WTC11 (cell line): ENCODE data around the gene UBASH3B. TPM values are rescaled to one million over a fixed set of nuclear protein-coding genes. Genes with fewer than 3 reads are reported as not detected.

ENCODE experiments used
- ATAC-seq: fragments of 200-7000 bp; cut with Tn5 transposase; 2 replicates; pipeline ENCODE4 v1.10.0; 2021; ENCODE audit warnings: mild to moderate bottlenecking, moderate library complexity
- CTCF ChIA-PET: fragments of 300-600 bp; sonication (Branson Sonifier 250); formaldehyde crosslinking; loops from one replicate; lab custom pipeline; 2021; ENCODE audit warnings: antibody characterized with exemption; lab: Charles Lee
- POLR2A ChIA-PET: fragments of 350-600 bp; sonication (Branson Sonifier 250); formaldehyde crosslinking; loops from one replicate; lab custom pipeline; 2021; ENCODE audit warnings: antibody characterized with exemption; lab: Charles Lee
- DNase-seq: peaks from one replicate; pipeline ENCODE4 v3.0.0; 2021; ENCODE audit warnings: low spot score
- H3K27ac Mint-ChIP-seq: 2 replicates; pipeline ENCODE4 v1.8.0; 2021; ENCODE audit warnings: mixed read lengths
- H3K27me3 Mint-ChIP-seq: 2 replicates; pipeline ENCODE4 v1.8.0; 2021; ENCODE audit warnings: low read depth, mild to moderate bottlenecking, moderate library complexity, mixed read lengths
- H3K36me3 Mint-ChIP-seq: 2 replicates; pipeline ENCODE4 v1.8.0; 2021; ENCODE audit warnings: mixed read lengths
- H3K4me1 Mint-ChIP-seq: 2 replicates; pipeline ENCODE4 v1.8.0; 2022; ENCODE audit warnings: mixed read lengths
- H3K4me3 Mint-ChIP-seq: 2 replicates; pipeline ENCODE4 v1.8.0; 2021; ENCODE audit warnings: mild to moderate bottlenecking, moderate library complexity, mixed read lengths
- H3K9me3 Mint-ChIP-seq: 2 replicates; pipeline ENCODE4 v1.8.0; 2021; ENCODE audit warnings: mixed read lengths
- CREB1 ChIP-seq: sonication (generic); formaldehyde crosslinking; IDR thresholded peaks from 2 replicates; pipeline ENCODE4 v1.8.0; 2023; ENCODE audit warnings: mild to moderate bottlenecking, missing genetic modification reagents
- FOXK1 ChIP-seq: sonication (generic); formaldehyde crosslinking; IDR thresholded peaks from 2 replicates; pipeline ENCODE4 v1.8.0; 2022; ENCODE audit warnings: mild to moderate bottlenecking, moderate library complexity, missing genetic modification reagents
- GRHL2 ChIP-seq: fragments of 250-450 bp; sonication (Bioruptor Pico); IDR thresholded peaks from 2 replicates; pipeline ENCODE4 v1.8.0; 2022; ENCODE audit warnings: mild to moderate bottlenecking, moderate library complexity; ENCODE audit not compliant: insufficient replicate concordance, severe bottlenecking
- GTF2I ChIP-seq: fragments of 250-450 bp; sonication (Bioruptor Pico); conservative IDR thresholded peaks from 2 replicates; pipeline ENCODE4 v1.4.0; 2021; ENCODE audit warnings: mild to moderate bottlenecking
- JUN ChIP-seq: sonication (generic); formaldehyde crosslinking; IDR thresholded peaks from 2 replicates; pipeline ENCODE4 v1.8.0; 2023; ENCODE audit warnings: mild to moderate bottlenecking, missing genetic modification reagents
- NFE2L1 ChIP-seq: sonication (generic); formaldehyde crosslinking; IDR thresholded peaks from 2 replicates; pipeline ENCODE4 v1.8.1; 2023; ENCODE audit warnings: missing genetic modification reagents
- NFYB ChIP-seq: sonication (generic); formaldehyde crosslinking; conservative IDR thresholded peaks from 2 replicates; pipeline ENCODE4 v1.8.0; 2022; ENCODE audit warnings: low read depth, missing genetic modification reagents
- NR1H2 ChIP-seq: sonication (generic); formaldehyde crosslinking; IDR thresholded peaks from 2 replicates; pipeline ENCODE4 v1.9.0; 2021; ENCODE audit warnings: mild to moderate bottlenecking, moderate library complexity, missing genetic modification reagents
- ZNF121 ChIP-seq: sonication (generic); formaldehyde crosslinking; IDR thresholded peaks from 2 replicates; pipeline ENCODE4 v1.8.0; 2023; ENCODE audit warnings: missing genetic modification reagents
- ZNF138 ChIP-seq: sonication (generic); formaldehyde crosslinking; conservative IDR thresholded peaks from 2 replicates; pipeline ENCODE4 v1.8.1; 2022; ENCODE audit warnings: mild to moderate bottlenecking, moderate library complexity, missing genetic modification reagents
- ZNF396 ChIP-seq: fragments of 250-450 bp; sonication (Bioruptor Pico); IDR thresholded peaks from 2 replicates; pipeline ENCODE4 v1.8.0; 2021; ENCODE audit warnings: mild to moderate bottlenecking, moderate library complexity, borderline replicate concordance
- ZNF416 ChIP-seq: fragments of 250-450 bp; sonication (Bioruptor Pico); IDR thresholded peaks from 2 replicates; pipeline ENCODE4 v1.9.0; 2021; ENCODE audit warnings: mild to moderate bottlenecking, inconsistent platforms
- ZNF671 ChIP-seq: fragments of 250-450 bp; sonication (Bioruptor Pico); IDR thresholded peaks from 2 replicates; pipeline ENCODE4 v1.8.0; 2021; ENCODE audit warnings: mild to moderate bottlenecking
- total RNA-seq: library from RNA; stranded (reverse); gene quantifications from 3 replicates; pipeline ENCODE4 v1.2.3, GENCODE V29; 2021
- TF ChIP-seq, protein P1 (sequence below): sonication (generic); formaldehyde crosslinking; IDR thresholded peaks from 2 replicates; pipeline ENCODE4 v1.8.1; 2023; ENCODE audit warnings: mild to moderate bottlenecking, missing genetic modification reagents
- TF ChIP-seq, protein P2 (sequence below): sonication (generic); formaldehyde crosslinking; IDR thresholded peaks from 2 replicates; pipeline ENCODE4 v1.8.0; 2023; ENCODE audit warnings: missing genetic modification reagents, mild to moderate bottlenecking, borderline replicate concordance
- TF ChIP-seq, protein P3 (sequence below): sonication (generic); formaldehyde crosslinking; IDR thresholded peaks from 2 replicates; pipeline ENCODE4 v1.8.1; 2022; ENCODE audit warnings: mild to moderate bottlenecking, moderate library complexity, missing genetic modification reagents
- TF ChIP-seq, protein P4 (sequence below): fragments of 250-450 bp; sonication (Bioruptor Pico); IDR thresholded peaks from 2 replicates; pipeline ENCODE4 v1.9.0; 2021; ENCODE audit warnings: mild to moderate bottlenecking
- TF ChIP-seq, protein P5 (sequence below): sonication (generic); formaldehyde crosslinking; IDR thresholded peaks from 2 replicates; pipeline ENCODE4 v1.8.1; 2023; ENCODE audit warnings: mild to moderate bottlenecking, moderate library complexity, missing genetic modification reagents
- TF ChIP-seq, protein P6 (sequence below): sonication (generic); formaldehyde crosslinking; IDR thresholded peaks from 2 replicates; pipeline ENCODE4 v1.8.1; 2022; ENCODE audit warnings: low read depth, missing genetic modification reagents, borderline replicate concordance
- TF ChIP-seq, protein P7 (sequence below): sonication (generic); formaldehyde crosslinking; IDR thresholded peaks from 2 replicates; pipeline ENCODE4 v1.8.1; 2022; ENCODE audit warnings: mild to moderate bottlenecking, missing genetic modification reagents, moderate library complexity, borderline replicate concordance
- TF ChIP-seq, protein P8 (sequence below): sonication (generic); formaldehyde crosslinking; IDR thresholded peaks from 2 replicates; pipeline ENCODE4 v1.8.1; 2022; ENCODE audit warnings: low read depth, mild to moderate bottlenecking, moderate library complexity, missing genetic modification reagents, borderline replicate concordance

UBASH3B gene
- total RNA-seq, 1 experiment from 2014 or later = 21.1 TPM

DNA sequence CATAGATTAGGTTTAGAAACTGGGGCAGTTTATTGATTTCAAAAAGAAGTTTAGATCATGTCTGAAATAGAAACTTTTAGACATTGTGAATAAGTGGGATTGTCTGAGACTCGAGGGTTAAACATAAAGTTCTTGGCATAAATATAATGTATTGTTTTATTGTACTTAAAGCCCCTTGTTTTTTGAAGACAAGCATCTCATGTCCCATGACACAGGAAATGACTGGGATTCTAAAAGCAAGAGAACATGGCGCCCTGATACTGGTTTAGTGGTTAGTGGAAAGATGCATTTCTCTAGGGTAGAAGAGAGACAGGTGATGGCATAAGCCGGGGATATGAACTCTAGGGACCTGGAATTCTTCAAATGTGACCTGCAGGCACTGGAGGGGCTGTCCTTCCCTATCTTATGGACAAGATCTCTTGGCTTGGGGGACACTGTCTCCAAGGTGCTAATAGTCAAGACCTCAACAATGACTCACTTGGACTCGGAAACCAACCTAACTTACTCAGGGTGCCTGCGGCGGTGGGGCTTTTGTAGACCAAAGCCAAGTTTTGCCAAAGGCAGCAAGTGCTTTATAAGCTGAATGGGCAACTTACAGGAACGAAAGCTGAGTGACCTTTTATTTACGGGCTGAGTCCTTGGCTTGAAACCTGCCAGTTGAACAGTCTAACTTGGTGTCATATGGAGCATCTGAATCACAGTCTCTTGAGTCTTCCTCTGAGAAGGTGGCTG is 48.2 kb downstream of the UBASH3B start (continued):
- TF ChIP-seq, protein P1, sequence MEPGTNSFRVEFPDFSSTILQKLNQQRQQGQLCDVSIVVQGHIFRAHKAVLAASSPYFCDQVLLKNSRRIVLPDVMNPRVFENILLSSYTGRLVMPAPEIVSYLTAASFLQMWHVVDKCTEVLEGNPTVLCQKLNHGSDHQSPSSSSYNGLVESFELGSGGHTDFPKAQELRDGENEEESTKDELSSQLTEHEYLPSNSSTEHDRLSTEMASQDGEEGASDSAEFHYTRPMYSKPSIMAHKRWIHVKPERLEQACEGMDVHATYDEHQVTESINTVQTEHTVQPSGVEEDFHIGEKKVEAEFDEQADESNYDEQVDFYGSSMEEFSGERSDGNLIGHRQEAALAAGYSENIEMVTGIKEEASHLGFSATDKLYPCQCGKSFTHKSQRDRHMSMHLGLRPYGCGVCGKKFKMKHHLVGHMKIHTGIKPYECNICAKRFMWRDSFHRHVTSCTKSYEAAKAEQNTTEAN = no peak
- TF ChIP-seq FOXK1 (CRISPR knock-in tag) (no peak), ZNF671 (no peak), ZNF396 (CRISPR knock-in tag) (no peak), ZNF416 (CRISPR knock-in tag) (no peak)
- TF ChIP-seq, protein P2, sequence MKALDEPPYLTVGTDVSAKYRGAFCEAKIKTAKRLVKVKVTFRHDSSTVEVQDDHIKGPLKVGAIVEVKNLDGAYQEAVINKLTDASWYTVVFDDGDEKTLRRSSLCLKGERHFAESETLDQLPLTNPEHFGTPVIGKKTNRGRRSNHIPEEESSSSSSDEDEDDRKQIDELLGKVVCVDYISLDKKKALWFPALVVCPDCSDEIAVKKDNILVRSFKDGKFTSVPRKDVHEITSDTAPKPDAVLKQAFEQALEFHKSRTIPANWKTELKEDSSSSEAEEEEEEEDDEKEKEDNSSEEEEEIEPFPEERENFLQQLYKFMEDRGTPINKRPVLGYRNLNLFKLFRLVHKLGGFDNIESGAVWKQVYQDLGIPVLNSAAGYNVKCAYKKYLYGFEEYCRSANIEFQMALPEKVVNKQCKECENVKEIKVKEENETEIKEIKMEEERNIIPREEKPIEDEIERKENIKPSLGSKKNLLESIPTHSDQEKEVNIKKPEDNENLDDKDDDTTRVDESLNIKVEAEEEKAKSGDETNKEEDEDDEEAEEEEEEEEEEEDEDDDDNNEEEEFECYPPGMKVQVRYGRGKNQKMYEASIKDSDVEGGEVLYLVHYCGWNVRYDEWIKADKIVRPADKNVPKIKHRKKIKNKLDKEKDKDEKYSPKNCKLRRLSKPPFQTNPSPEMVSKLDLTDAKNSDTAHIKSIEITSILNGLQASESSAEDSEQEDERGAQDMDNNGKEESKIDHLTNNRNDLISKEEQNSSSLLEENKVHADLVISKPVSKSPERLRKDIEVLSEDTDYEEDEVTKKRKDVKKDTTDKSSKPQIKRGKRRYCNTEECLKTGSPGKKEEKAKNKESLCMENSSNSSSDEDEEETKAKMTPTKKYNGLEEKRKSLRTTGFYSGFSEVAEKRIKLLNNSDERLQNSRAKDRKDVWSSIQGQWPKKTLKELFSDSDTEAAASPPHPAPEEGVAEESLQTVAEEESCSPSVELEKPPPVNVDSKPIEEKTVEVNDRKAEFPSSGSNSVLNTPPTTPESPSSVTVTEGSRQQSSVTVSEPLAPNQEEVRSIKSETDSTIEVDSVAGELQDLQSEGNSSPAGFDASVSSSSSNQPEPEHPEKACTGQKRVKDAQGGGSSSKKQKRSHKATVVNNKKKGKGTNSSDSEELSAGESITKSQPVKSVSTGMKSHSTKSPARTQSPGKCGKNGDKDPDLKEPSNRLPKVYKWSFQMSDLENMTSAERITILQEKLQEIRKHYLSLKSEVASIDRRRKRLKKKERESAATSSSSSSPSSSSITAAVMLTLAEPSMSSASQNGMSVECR (CRISPR knock-in tag) = no peak

DNA sequence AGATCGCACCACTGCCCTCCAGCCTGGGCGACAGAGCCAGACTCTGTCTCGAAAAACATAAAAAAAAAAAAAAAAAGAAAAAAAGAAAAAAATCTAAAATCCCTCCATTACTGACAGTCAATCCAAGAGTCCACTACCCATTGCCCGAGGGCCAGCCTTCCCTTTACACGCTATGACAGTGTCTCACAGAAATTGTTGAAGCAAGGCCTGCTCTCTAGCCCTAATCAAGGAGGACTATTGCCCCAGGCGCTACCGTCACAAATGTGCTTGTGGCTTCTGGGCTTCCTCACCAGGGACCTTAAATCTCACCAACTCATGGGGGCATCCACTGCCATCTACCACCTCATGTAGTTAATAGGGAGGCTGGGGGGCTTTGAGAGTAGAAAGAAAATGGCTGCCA is 49.9 kb downstream of the UBASH3B start:
- ATAC-seq = no peak
- DNase-seq = no peak
- Mint-ChIP-seq H3K27ac (peak overlapping the region; percentile 81; the same call in 1 of the 2 replicates), H3K9me3 (no peaks in the 10 kb centered on the region), H3K36me3 (no peaks in the 10 kb centered on the region), H3K4me1 (peaks cover 4% of the 10 kb centered on the region; the same call in 1 of the 2 replicates), H3K4me3 (no peak overlapping the region), H3K27me3 (no peaks in the 10 kb centered on the region)
- CTCF ChIA-PET = interaction anchor here (2.2 kb wide), 1 partner anchor 49 kb away, joined by 8 read pairs; no protein-coding TSS in a partner anchor
- POLR2A ChIA-PET = no interaction called here
- TF ChIP-seq NFE2L1 = no peak
- TF ChIP-seq ZNF121 = no peak
- no peak for TF ChIP-seq GRHL2 (CRISPR knock-in tag)
- no peak for TF ChIP-seq CREB1 (CRISPR knock-in tag)
- TF ChIP-seq, protein P3, sequence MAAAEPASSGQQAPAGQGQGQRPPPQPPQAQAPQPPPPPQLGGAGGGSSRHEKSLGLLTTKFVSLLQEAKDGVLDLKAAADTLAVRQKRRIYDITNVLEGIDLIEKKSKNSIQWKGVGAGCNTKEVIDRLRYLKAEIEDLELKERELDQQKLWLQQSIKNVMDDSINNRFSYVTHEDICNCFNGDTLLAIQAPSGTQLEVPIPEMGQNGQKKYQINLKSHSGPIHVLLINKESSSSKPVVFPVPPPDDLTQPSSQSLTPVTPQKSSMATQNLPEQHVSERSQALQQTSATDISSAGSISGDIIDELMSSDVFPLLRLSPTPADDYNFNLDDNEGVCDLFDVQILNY (CRISPR knock-in tag) = no peak
- TF ChIP-seq, protein P4, sequence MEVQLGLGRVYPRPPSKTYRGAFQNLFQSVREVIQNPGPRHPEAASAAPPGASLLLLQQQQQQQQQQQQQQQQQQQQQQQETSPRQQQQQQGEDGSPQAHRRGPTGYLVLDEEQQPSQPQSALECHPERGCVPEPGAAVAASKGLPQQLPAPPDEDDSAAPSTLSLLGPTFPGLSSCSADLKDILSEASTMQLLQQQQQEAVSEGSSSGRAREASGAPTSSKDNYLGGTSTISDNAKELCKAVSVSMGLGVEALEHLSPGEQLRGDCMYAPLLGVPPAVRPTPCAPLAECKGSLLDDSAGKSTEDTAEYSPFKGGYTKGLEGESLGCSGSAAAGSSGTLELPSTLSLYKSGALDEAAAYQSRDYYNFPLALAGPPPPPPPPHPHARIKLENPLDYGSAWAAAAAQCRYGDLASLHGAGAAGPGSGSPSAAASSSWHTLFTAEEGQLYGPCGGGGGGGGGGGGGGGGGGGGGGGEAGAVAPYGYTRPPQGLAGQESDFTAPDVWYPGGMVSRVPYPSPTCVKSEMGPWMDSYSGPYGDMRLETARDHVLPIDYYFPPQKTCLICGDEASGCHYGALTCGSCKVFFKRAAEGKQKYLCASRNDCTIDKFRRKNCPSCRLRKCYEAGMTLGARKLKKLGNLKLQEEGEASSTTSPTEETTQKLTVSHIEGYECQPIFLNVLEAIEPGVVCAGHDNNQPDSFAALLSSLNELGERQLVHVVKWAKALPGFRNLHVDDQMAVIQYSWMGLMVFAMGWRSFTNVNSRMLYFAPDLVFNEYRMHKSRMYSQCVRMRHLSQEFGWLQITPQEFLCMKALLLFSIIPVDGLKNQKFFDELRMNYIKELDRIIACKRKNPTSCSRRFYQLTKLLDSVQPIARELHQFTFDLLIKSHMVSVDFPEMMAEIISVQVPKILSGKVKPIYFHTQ (CRISPR knock-in tag) = no peak
- TF ChIP-seq, protein P5, sequence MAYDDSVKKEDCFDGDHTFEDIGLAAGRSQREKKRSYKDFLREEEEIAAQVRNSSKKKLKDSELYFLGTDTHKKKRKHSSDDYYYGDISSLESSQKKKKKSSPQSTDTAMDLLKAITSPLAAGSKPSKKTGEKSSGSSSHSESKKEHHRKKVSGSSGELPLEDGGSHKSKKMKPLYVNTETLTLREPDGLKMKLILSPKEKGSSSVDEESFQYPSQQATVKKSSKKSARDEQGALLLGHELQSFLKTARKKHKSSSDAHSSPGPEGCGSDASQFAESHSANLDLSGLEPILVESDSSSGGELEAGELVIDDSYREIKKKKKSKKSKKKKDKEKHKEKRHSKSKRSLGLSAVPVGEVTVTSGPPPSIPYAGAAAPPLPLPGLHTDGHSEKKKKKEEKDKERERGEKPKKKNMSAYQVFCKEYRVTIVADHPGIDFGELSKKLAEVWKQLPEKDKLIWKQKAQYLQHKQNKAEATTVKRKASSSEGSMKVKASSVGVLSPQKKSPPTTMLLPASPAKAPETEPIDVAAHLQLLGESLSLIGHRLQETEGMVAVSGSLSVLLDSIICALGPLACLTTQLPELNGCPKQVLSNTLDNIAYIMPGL (CRISPR knock-in tag) = no peak
- TF ChIP-seq ZNF138 (CRISPR knock-in tag) = no peak
- TF ChIP-seq, protein P6, sequence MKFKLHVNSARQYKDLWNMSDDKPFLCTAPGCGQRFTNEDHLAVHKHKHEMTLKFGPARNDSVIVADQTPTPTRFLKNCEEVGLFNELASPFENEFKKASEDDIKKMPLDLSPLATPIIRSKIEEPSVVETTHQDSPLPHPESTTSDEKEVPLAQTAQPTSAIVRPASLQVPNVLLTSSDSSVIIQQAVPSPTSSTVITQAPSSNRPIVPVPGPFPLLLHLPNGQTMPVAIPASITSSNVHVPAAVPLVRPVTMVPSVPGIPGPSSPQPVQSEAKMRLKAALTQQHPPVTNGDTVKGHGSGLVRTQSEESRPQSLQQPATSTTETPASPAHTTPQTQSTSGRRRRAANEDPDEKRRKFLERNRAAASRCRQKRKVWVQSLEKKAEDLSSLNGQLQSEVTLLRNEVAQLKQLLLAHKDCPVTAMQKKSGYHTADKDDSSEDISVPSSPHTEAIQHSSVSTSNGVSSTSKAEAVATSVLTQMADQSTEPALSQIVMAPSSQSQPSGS (CRISPR knock-in tag) = no peak
- TF ChIP-seq JUN (CRISPR knock-in tag) = no peak
- no peak for TF ChIP-seq NR1H2 (CRISPR knock-in tag)
- no peak for TF ChIP-seq GTF2I
- TF ChIP-seq, protein P7, sequence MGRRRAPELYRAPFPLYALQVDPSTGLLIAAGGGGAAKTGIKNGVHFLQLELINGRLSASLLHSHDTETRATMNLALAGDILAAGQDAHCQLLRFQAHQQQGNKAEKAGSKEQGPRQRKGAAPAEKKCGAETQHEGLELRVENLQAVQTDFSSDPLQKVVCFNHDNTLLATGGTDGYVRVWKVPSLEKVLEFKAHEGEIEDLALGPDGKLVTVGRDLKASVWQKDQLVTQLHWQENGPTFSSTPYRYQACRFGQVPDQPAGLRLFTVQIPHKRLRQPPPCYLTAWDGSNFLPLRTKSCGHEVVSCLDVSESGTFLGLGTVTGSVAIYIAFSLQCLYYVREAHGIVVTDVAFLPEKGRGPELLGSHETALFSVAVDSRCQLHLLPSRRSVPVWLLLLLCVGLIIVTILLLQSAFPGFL (CRISPR knock-in tag) = no peak
- no peak for TF ChIP-seq NFYB (CRISPR knock-in tag)
- TF ChIP-seq, protein P8, sequence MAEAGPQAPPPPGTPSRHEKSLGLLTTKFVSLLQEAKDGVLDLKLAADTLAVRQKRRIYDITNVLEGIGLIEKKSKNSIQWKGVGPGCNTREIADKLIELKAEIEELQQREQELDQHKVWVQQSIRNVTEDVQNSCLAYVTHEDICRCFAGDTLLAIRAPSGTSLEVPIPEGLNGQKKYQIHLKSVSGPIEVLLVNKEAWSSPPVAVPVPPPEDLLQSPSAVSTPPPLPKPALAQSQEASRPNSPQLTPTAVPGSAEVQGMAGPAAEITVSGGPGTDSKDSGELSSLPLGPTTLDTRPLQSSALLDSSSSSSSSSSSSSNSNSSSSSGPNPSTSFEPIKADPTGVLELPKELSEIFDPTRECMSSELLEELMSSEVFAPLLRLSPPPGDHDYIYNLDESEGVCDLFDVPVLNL (CRISPR knock-in tag) = no peak
